Sciatic nerve (tissue), 2 donors: Measurements from ENCODE around the gene LMTK2. TPM values are rescaled to one million over a fixed set of nuclear protein-coding genes. Genes with fewer than 3 reads are reported as not detected.

ENCODE experiments used
- ATAC-seq: fragments of 200-7000 bp; cut with Tn5 transposase; one replicate; pipeline ENCODE4 v1.9.1; 2020; ENCODE audit warnings: mild to moderate bottlenecking, moderate library complexity
- DNase-seq: peaks from one replicate; pipeline ENCODE4 v3.0.0-alpha.2; 2020; ENCODE audit warnings: low spot score
- intact Hi-C: fragments of 100-400 bp; cut with DNase I; formaldehyde crosslinking; loops from one replicate; pipeline ENCODE4 v1.14.2; 2022
- total RNA-seq: library from RNA; stranded (reverse); fragmentation: NEBNext Ultra II Directional; extraction: Animal tissue kit (Norgen Biotek cat#: 25700); gene quantifications from one replicate; pipeline ENCODE4 v1.2.1, GENCODE V29; 2021
- donor health status: DM: no; HTN: no; CAD: no.
- donor health status: DM: no; HTN: no; CAD: no.

LMTK2 gene
- total RNA-seq, 1 donor from 2014 or later, result 14.5 TPM

DNA sequence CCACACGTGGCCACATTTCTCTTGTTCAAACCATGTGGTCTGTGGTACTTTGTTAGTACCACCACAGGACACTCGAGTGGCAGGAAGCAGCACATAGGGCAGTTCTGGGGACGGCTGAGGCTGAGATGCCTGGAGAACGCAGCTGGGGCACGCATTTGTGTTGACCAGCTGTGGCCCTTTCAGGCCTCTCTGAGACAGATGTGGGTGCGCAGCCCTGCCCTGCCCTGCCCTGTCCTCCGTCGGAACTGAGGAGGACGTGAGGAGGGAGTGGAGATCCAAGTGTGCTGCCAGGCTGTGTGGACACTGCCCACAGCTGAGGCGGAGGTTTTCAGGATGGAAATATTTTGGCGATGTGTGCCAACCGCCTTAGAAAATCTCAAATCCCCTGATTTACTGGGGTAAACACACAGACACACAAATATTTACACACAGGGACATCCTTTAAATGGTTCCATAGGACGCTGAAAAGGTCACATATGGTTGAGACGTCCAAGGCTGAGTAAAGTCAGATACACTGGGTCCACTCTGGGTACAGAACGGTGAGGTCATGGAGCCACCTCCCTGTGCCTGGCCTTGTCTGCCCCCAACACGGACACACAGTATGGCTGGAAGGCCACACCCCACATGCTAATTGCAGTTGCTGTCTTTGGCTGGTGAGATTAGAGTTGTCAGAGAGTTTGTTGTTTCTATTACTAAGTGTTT, 119.4 kb downstream of the LMTK2 start:
- no peak for ATAC-seq

DNA sequence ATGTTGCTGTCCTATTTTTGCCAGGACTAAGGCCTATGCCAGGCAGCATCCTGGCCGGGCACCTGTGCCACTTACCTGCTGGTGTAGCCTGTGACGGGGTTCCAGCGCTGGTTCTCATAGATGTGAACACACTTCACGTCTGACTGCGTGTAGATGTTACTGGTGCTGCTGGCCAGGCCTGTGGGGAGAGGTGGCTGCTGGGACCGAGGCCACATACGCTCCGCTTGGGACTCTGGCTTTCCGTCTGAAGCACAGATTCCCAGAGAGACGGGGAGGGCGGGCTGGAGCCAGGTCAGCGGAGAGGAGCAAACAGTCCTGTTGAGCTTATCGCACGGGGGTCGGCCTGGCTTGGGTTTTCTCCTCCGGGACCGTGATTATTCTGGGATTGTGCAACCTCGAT, 121.3 kb downstream of the LMTK2 start:
- intact Hi-C loops, result no loop called here
- DNase-seq (no peak), ATAC-seq (no peak)

More for the DNA sequence above, 119.4 kb downstream of the LMTK2 start:
- intact Hi-C loops, result no loop called here
- no peak for DNase-seq

DNA sequence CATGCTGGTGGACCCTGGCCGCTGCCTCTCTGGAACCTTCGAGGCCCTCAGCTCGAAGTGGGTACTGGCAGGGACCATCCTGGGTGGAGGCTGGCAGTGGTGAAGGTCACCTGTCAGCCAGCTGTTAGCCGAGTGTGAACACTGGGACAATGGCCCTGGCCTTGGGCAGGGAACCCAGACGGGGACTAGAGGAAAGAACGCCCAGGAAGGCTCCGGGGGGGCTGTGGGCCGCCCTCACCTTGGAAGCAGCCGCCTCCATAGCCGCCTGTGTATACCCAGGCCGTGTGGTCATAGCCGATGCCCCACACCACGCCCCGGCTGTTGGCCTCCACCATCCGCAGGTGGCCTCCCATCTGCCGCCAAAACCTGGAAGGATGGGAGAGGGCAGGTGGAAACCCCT, 122.1 kb downstream of the LMTK2 start:
- ATAC-seq (no peak), DNase-seq (no peak)
- intact Hi-C loops, result no loop called here

DNA sequence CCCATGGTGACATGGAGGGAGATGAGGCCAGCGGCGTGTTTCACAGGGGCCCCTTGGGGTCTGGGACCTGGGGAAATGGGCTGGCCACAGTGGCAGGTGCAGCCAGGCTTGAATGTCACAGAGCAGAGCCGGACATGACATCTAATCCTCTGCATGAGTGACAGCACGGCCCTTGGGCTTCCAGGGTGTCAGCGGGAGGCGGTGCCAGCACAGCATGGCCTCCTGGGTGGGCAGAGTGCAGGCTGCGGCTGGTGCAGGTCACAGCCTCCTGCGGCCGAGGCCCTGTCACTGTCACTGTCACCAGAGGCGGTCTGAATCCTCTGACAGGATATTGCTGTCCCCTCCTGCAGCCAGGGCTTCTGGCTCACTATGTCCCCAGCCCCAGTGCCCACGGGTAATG, 122.8 kb downstream of the LMTK2 start:
- DNase-seq, result no peak
- intact Hi-C loops, result no loop called here

DNA sequence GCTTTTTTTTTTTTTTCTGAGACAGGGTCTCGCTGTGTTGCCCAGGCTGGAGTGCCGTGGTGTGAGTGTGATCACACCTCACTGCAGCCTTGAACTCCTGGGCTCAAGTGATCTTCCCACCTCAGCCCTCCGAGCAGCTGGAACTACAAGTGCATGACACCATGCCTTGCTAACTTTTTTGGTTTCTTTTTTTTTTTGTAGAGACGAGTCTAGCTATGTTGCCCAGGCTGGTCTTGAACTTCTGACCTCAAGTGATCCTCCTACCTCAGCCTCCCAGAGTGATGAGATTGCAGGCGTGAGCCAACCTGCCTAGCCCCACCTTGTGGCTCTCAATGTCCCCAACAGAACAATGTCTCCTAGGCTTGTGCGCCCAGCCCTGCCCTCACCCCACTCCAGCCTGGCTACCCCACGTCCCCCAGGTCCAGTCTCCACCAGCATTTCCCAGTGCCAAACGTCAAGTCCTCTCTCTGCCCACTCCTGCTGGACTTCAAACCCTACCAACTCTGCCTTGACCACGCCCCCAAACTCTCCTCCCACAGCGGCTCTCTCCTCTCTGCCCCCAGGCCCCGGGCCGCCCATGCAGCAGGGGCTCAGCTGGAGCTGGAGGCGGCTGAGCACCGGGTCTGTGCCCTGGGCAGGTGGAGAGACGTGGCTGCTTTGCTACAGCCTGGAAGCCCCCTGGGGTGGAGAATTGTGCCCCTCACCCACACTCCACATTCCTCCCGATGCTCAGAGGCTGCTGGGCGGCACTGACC, 123.5 kb downstream of the LMTK2 start:
- no peak for DNase-seq
- ATAC-seq, result no peak
- intact Hi-C loops, result no loop called here

More for the DNA sequence above, 122.8 kb downstream of the LMTK2 start:
- no peak for ATAC-seq

DNA sequence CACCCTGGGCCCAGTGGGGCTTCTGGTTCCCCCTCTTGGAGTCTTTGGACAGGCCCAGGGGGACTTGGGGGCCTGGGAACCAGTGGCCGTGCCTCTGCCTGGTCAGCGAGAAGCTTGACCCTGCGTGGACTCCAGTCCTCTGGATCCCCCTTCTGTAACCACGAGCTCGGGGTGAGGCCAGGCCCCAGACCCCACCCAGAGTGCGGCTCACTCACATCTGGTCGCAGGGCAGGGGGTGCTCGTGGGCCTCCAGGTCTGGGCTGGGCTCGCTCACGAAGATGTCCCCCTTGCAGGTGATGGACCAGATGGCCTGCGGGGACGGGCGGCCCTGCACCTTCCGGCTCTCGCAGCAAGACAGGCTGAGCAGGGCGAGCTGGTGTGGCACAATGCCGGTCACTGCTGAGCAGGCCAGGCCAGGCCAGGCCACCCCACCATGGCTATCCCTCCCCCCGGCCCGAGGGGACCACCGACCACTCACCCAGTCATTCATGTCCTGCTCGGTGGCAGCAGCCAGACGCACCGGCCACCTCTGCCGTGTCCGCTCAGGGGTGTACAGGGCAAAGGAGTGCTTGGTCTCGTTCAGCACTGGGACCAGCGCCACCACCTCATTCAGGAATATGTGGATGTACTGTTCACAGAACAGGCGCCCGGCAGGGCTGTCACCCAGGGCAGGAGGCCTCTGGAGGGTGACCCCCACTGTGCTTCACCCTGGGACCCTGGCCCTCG, 124.2 kb downstream of the LMTK2 start:
- ATAC-seq (peak; percentile 16), DNase-seq (no peak)
- intact Hi-C loops, result no loop called here

DNA sequence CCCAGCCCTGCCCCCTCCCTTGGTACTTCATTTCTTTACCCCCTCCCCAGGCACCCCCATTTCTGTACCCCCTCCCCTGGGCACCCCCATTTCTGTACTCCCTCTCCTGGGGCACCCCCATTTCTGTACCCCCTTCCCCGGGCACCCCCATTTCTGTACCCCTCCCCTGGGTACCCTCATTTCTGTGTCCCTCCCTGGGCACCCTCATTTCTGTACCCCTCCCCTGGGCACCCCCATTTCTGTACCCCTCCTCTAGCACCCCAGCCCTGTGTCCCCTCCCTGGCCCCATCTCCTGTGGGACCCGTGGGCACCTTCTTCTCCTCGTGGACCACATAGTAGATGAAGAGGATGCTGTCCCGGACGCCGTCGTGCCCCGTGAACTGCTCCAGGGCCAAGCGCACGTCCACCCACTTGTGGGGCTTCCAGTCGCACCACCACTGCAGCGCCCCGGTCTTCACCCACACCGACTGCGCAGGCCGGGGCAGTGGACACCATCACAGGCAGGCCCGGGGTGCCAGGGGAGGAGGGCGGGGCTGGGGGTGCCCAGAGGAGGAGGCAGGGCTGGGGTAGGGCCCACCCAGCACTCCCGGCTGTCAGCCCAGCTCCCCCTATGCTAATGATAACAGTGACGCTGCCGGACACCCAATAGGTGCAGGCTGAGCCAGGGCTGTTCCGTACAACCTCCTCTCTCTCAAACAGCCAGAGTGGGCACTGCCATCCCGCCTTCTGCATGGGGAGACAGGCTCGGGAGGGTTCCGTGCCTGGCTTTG, 125.0 kb downstream of the LMTK2 start:
- no peak for ATAC-seq
- DNase-seq, result no peak
- intact Hi-C loops, result no loop called here

DNA sequence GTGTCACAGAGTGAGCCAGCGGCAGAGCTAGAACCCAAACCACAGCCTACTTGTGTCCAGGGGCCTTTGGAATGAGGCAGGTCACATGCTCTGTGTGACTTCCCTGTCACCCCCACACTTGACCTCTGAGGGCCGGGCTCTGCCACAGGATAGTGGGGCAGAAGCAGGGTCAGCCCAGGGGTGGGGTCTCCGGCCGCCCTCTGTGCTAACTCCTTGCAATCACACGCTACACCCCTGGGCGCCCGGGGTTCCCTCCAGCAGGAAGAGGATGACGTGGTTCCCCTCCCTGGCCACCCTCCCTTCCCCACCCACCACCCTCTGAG, 125.6 kb downstream of the LMTK2 start:
- no peak for DNase-seq
- no peak for ATAC-seq
- intact Hi-C loops, result no loop called here

DNA sequence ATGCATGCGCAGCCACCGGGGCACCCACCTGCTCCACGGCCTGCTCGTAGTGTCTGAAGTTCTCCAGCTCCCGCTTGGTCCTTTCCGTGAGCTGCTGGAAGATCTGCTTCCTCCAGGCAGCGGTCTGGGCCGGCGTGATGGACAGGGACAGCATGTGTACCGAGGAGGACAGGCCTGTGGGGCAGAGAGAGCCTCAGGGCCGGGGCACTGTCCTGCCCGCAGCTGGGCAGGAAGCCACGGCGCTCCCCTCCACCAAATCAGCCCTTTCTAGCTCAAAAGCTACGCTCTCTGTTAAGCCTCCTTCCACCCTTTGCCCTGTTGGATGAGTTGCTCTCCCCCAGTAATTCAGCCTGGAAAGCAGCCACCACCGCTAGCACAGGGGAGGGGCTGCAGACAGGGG, 126.1 kb downstream of the LMTK2 start:
- ATAC-seq (no peak), DNase-seq (no peak)
- intact Hi-C loops, result no loop called here

DNA sequence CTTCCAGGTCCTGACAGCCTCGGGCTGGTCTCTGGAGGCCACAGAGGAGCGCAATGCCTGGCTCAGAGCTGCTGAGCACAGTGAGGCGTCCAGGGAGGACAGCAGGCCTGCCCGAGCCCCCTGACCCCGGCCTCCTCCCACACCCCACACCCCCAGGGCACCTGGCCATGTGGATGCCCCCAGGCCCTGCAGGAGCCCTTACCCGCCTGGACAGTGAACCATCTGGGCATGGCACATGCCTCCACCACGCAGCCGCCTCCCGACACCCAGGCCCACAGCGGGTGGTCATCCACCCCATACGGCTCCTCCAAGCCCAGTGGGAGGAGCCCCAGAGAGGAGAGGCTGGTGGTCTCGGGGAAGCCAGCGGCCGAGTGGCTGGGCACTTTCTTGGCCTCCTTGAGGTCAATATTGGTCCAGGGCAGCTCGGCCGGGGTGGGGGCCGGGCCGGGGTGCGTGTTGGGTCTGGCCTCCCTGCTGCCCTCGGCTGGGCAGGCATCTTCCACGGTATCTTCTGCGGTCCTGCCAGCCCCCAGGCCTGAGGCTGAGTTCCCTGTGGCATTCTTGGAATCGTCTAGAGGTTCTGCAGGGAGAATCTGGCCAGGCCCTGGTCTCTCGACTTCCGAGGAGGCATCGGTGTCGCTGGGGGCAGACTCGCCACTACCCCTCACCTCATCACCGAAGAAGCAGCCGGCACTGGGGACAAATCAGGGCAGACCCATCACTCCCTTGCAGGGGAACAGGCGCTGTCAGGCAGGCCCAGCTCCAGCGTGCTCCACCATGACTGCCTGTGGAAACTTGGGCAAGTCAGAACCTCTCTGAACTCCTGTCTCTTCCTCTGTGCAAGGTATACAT, 126.8 kb downstream of the LMTK2 start:
- DNase-seq, result no peak
- intact Hi-C loops, result no loop called here
- no peak for ATAC-seq

DNA sequence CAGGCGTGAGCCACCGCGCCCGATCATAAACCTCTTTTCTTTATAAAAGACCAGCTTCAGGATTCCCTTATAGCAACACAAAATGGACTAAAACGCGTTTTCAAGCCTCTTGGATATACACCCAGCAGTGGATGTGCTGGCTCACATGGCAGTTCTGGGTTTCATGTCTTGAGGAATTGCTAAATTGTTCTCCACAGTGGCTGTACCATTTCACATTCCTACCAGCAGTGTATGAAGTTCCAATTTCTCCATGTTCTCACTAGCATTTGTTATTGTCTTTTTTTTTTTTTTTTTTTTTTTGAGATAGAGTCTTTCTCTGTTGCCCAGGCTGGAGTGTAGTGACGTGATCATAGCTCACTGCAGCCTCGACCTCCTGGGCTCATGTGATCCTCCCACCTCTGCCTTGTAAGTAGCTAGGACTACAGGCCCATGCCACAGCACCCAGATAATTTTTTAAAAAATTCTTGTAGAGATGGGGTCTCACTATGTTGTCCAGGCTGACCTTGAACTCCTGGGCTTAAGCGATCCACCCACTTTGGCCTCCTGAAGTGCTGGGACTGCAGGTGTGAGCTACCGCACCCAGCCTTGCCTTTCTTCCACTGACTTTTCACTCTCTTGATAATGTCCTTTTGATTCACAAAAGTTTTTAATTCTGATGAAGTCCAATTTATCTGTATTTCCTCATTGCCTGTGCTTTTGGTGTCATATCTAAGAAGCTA, 127.9 kb downstream of the LMTK2 start:
- ATAC-seq (no peak), DNase-seq (no peak)
- intact Hi-C loops, result no loop called here

DNA sequence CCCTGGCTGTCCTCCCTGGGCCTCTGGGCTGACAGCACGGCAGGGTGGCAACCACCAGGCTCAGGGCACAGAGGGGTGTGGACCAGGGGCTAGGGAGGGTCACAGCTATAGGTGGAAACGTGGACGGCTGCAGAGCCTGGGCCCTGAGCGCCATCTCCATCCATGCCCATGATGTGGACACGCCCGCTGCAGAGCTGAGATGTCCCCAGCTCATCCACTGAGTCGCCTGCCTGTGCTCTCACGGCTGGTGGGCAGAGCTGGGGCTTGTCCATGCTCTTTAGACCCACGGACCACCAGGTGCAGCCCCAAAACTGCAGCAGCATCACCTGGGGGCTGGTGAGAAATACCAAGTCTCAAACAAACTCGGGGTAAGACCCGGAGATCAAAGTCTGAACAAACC, 129.2 kb downstream of the LMTK2 start:
- ATAC-seq (no peak), DNase-seq (no peak)
- intact Hi-C loops, result no loop called here

DNA sequence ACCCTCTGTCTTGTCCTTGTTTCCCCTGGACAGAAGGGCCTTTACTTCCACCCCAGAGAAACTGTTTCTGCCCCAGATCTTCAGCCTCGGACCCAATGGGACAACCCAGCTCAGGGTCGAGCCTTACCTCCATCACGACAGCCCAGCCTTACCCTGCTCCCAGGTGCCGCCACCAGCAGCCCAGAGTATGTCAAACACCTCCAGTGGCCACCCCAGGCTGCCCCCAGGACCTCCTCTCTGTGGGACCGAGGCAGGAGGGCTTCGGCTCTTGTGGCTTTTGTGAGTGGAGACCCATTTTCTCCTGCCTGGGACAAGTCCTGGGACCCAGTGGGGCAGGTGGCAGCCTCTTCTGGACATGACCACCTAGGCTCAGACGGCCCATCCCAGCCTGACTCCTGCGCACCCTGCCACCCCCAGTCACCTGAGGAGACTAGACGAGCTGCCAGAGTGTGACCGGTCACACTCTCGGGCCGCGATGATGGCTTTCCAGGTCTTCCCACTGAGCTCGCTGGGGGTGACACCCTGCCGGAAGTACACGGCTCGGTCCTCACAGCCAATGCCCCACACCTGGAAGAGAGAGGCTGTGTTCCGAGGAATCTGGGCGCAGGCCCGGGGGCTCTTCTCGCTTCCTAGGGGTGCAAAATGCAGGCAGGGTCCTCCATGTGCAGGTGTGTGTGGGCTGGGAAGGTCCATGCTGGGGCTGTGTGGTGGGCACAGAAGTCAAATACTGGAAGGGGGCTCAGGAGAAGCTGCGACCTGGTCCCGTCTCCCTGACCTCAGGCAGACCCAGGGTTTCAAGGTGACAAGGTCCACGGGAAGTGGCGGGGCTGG, 129.9 kb downstream of the LMTK2 start:
- intact Hi-C loops, result no loop called here

DNA sequence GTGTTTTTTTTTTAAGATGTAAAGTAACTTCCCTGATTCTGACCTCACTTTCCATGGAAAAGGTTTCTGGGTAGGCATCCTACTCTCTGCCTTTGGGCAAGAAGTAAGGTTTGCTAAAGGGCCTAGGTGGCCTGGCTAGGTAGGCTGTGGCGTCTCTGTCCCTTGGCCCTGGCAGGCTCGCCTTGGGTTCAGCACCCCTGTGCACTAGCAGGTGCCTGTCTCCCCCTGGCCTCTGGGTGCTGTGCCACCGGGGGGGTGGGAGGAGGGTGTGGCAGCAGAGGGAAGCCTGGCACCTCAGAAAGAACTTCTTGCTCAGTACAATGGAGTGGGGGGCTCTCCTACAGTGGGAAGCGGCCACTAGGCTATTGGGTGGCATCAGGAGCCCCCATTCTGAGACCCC, 131.4 kb downstream of the LMTK2 start:
- intact Hi-C loops, result no loop called here
- DNase-seq, result no peak
- ATAC-seq, result no peak

More for the DNA sequence above, 129.9 kb downstream of the LMTK2 start:
- DNase-seq, result no peak
- ATAC-seq, result no peak

DNA sequence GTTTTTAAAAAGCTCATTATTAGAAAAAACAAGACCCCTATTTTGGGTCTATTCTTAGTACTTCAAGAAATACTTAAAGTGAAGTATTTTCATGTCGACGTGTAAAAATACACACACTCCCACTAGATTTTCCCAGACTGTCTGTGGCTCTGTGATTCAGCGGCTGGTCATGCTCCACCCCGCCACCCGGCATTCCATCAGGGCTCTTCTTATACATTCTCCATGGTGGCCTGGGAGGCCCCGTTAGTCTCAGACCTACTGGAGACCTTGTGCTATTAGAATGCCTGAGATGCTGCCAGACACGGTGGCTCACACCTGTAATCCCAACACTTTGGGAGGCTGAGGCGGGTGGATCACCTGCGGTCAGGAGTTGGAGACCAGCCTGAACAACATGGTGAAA, 132.3 kb downstream of the LMTK2 start:
- ATAC-seq (no peak), DNase-seq (no peak)
- intact Hi-C loops, result no loop called here

DNA sequence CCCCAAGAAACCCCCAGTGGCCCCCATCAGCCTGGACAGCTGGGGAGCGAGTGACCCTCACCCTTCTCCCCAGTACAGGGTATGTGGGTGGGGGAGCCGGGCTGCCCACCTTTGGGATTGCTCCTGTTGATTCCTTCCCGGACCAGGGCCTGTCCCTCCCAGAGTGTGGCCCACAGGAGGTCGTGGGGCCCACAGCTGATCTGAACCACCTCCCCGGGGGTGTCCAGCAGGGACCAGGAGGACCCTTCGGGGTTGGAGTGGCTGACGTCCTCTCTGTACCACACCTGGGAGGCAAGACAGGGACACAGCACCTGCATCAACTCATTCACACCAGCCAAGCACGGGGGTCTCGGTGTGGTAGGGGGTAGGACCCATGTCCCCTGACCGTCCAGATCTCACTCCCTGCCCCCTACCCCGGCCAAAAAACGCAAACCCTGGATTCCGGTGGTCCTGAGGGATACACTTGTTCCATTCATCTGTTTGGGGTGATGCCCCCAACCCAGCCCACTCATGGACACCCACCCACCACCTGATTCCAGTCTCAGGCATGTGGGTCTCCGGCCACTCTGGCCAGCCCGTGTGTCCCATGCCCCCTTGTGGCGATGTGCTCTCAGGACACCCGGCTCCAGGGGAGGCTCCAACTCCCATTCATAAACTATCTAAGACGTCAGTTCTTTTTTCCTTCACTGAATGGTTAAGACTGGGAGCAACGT, 134.5 kb downstream of the LMTK2 start:
- intact Hi-C loops, result no loop called here
- ATAC-seq, result peak; percentile 40
- no peak for DNase-seq
